ENCODE results near the gene FRG1.
"Not testable (repeated sequence)": the region's sequence is repeated elsewhere in the genome, so short reads cannot be mapped to it uniquely, and the experiment has no call there.

GRCh38 chr4:189946906-189947305 is 6.2 kb downstream of the FRG1 start:
- TF ChIP-seq INSM2 (tag by site-specific recombination; IDR thresholded peaks at IDR 0.05); REST (tag by site-specific recombination; IDR thresholded peaks at IDR 0.05); TCF7L2 (IDR thresholded peaks at IDR 0.05; ENCODE audit: borderline replicate concordance, low read depth, low read length): not testable (repeated sequence)

Data from HEK293 (cell line).